ENCODE results near the gene H2AZ2. TPM values are rescaled to one million over a fixed set of nuclear protein-coding genes. Genes with fewer than 3 reads are reported as not detected.
"Not testable (repeated sequence)": the region's sequence is repeated elsewhere in the genome, so short reads cannot be mapped to it uniquely, and the experiment has no call there.

Gene H2AZ2
- polyA plus RNA-seq, 2 donors, result 70.0 to 93.6 TPM

- Histone ChIP-seq H3K36me3 (ENCODE audit: control insufficient read depth in 2 of 2, insufficient read depth in 2 of 2, low read length in 1 of 2) (no peaks in the 10 kb centered on the region), H3K27ac (ENCODE audit: low read depth in 2 of 2, low read length in 1 of 2) (no peak overlapping the region), H3K4me1 (ENCODE audit: control insufficient read depth in 2 of 2, insufficient read depth in 2 of 2, low read length in 1 of 2) (no peaks in the 10 kb centered on the region), H3K4me3 (ENCODE audit: low read depth in 1 of 2, low read length in 2 of 2) (no peak overlapping the region), H3K27me3 (ENCODE audit: control insufficient read depth in 1 of 2, insufficient read depth in 2 of 2, low read length in 2 of 2) (no peaks in the 10 kb centered on the region), H3K9me3 (ENCODE audit: control insufficient read depth in 2 of 2, insufficient read depth in 1 of 2, low read depth in 1 of 2, low read length in 1 of 2) (no peaks in the 10 kb centered on the region)
- WGBS, 2 donors, result 83 to 90% methylated on average over 5 of the region's 5 CpGs
Observed at GRCh38 chr7:44849885-44850544, 2.1 kb upstream of the H2AZ2 start.

GRCh38 chr7:44849259-44849884 lies 1.5 kb upstream of the H2AZ2 start:
- Histone ChIP-seq H3K9me3 (ENCODE audit: control insufficient read depth in 2 of 2, insufficient read depth in 1 of 2, low read depth in 1 of 2, low read length in 1 of 2) (no peaks in the 10 kb centered on the region), H3K27me3 (ENCODE audit: control insufficient read depth in 1 of 2, insufficient read depth in 2 of 2, low read length in 2 of 2) (no peaks in the 10 kb centered on the region), H3K4me1 (ENCODE audit: control insufficient read depth in 2 of 2, insufficient read depth in 2 of 2, low read length in 1 of 2) (no peaks in the 10 kb centered on the region), H3K4me3 (ENCODE audit: low read depth in 1 of 2, low read length in 2 of 2) (no peak overlapping the region), H3K27ac (ENCODE audit: low read depth in 2 of 2, low read length in 1 of 2) (no peak overlapping the region), H3K36me3 (ENCODE audit: control insufficient read depth in 2 of 2, insufficient read depth in 2 of 2, low read length in 1 of 2) (no peaks in the 10 kb centered on the region)
- whole genome bisulfite sequencing, 2 donors, result 73 to 77% methylated on average over 10 of the region's 10 CpGs

- Histone ChIP-seq H3K27ac (ENCODE audit: low read depth in 2 of 2, low read length in 1 of 2) (peak overlapping the region; percentile 98 to 99), H3K27me3 (ENCODE audit: control insufficient read depth in 1 of 2, insufficient read depth in 2 of 2, low read length in 2 of 2) (no peaks in the 10 kb centered on the region), H3K4me1 (ENCODE audit: control insufficient read depth in 2 of 2, insufficient read depth in 2 of 2, low read length in 1 of 2) (no peaks in the 10 kb centered on the region), H3K4me3 (ENCODE audit: low read depth in 1 of 2, low read length in 2 of 2) (peak overlapping the region; percentile 79 to 88), H3K9me3 (ENCODE audit: control insufficient read depth in 2 of 2, insufficient read depth in 1 of 2, low read depth in 1 of 2, low read length in 1 of 2) (no peaks in the 10 kb centered on the region), H3K36me3 (ENCODE audit: control insufficient read depth in 2 of 2, insufficient read depth in 2 of 2, low read length in 1 of 2) (no peaks in the 10 kb centered on the region)
- WGBS, 2 donors, result 0% methylated on average over 36 of the region's 36 CpGs
Observed at GRCh38 chr7:44847509-44847919, 373 bp downstream of the H2AZ2 start.

GRCh38 chr7:44846816-44847508 lies 925 bp downstream of the H2AZ2 start:
- no peaks in the 10 kb centered on the region for H3K36me3 ChIP-seq (ENCODE audit: control insufficient read depth in 2 of 2, insufficient read depth in 2 of 2, low read length in 1 of 2)
- WGBS, 2 donors, result 0% methylated on average over 12 of the region's 12 CpGs
- H3K27ac ChIP-seq (ENCODE audit: low read depth in 2 of 2, low read length in 1 of 2), result peak overlapping the region; percentile 98 to 99
- H3K27me3 ChIP-seq (ENCODE audit: control insufficient read depth in 1 of 2, insufficient read depth in 2 of 2, low read length in 2 of 2), result no peaks in the 10 kb centered on the region
- H3K9me3 ChIP-seq (ENCODE audit: control insufficient read depth in 2 of 2, insufficient read depth in 1 of 2, low read depth in 1 of 2, low read length in 1 of 2), result no peaks in the 10 kb centered on the region
- H3K4me3 ChIP-seq (ENCODE audit: low read depth in 1 of 2, low read length in 2 of 2), result peak overlapping the region; percentile 79 to 88
- no peaks in the 10 kb centered on the region for H3K4me1 ChIP-seq (ENCODE audit: control insufficient read depth in 2 of 2, insufficient read depth in 2 of 2, low read length in 1 of 2)

- peak overlapping the region in 1 of 2 donors; percentile 79 for H3K4me3 ChIP-seq (ENCODE audit: low read depth in 1 of 2, low read length in 2 of 2)
- not testable (repeated sequence) for H3K27me3 ChIP-seq (ENCODE audit: control insufficient read depth in 1 of 2, insufficient read depth in 2 of 2, low read length in 2 of 2); H3K4me1 ChIP-seq (ENCODE audit: control insufficient read depth in 2 of 2, insufficient read depth in 2 of 2, low read length in 1 of 2); H3K36me3 ChIP-seq (ENCODE audit: control insufficient read depth in 2 of 2, insufficient read depth in 2 of 2, low read length in 1 of 2); H3K9me3 ChIP-seq (ENCODE audit: control insufficient read depth in 2 of 2, insufficient read depth in 1 of 2, low read depth in 1 of 2, low read length in 1 of 2)
- H3K27ac ChIP-seq (ENCODE audit: low read depth in 2 of 2, low read length in 1 of 2), result peak overlapping the region in 1 of 2 donors; percentile 30
- 31 to 34% methylated on average over 11 of the region's 11 CpGs for WGBS, 2 donors
Observed at GRCh38 chr7:44846390-44846789, 1.5 kb downstream of the H2AZ2 start.

- no peak overlapping the region for H3K4me3 ChIP-seq (ENCODE audit: low read depth in 1 of 2, low read length in 2 of 2)
- H3K9me3 ChIP-seq (ENCODE audit: control insufficient read depth in 2 of 2, insufficient read depth in 1 of 2, low read depth in 1 of 2, low read length in 1 of 2), result no peaks in the 10 kb centered on the region
- no peaks in the 10 kb centered on the region for H3K4me1 ChIP-seq (ENCODE audit: control insufficient read depth in 2 of 2, insufficient read depth in 2 of 2, low read length in 1 of 2)
- no peak overlapping the region for H3K27ac ChIP-seq (ENCODE audit: low read depth in 2 of 2, low read length in 1 of 2)
- no peaks in the 10 kb centered on the region for H3K27me3 ChIP-seq (ENCODE audit: control insufficient read depth in 1 of 2, insufficient read depth in 2 of 2, low read length in 2 of 2)
- peaks cover 0 to 4% of the 10 kb centered on the region in 2 donors for H3K36me3 ChIP-seq (ENCODE audit: control insufficient read depth in 2 of 2, insufficient read depth in 2 of 2, low read length in 1 of 2)
Observed at GRCh38 chr7:44845451-44845850, 2.4 kb downstream of the H2AZ2 start.

GRCh38 chr7:44843440-44843839 lies 4.4 kb downstream of the H2AZ2 start:
- H3K36me3 ChIP-seq (ENCODE audit: control insufficient read depth in 2 of 2, insufficient read depth in 2 of 2, low read length in 1 of 2); H3K9me3 ChIP-seq (ENCODE audit: control insufficient read depth in 2 of 2, insufficient read depth in 1 of 2, low read depth in 1 of 2, low read length in 1 of 2); H3K4me3 ChIP-seq (ENCODE audit: low read depth in 1 of 2, low read length in 2 of 2); H3K27me3 ChIP-seq (ENCODE audit: control insufficient read depth in 1 of 2, insufficient read depth in 2 of 2, low read length in 2 of 2); H3K27ac ChIP-seq (ENCODE audit: low read depth in 2 of 2, low read length in 1 of 2); H3K4me1 ChIP-seq (ENCODE audit: control insufficient read depth in 2 of 2, insufficient read depth in 2 of 2, low read length in 1 of 2): not testable (repeated sequence)
- WGBS, 2 donors, result 95 to 96% methylated on average over 5 of the region's 5 CpGs

GRCh38 chr7:44842675-44843074 lies 5.2 kb downstream of the H2AZ2 start:
- not testable (repeated sequence) for H3K9me3 ChIP-seq (ENCODE audit: control insufficient read depth in 2 of 2, insufficient read depth in 1 of 2, low read depth in 1 of 2, low read length in 1 of 2); H3K27ac ChIP-seq (ENCODE audit: low read depth in 2 of 2, low read length in 1 of 2); H3K4me3 ChIP-seq (ENCODE audit: low read depth in 1 of 2, low read length in 2 of 2); H3K36me3 ChIP-seq (ENCODE audit: control insufficient read depth in 2 of 2, insufficient read depth in 2 of 2, low read length in 1 of 2); H3K4me1 ChIP-seq (ENCODE audit: control insufficient read depth in 2 of 2, insufficient read depth in 2 of 2, low read length in 1 of 2); H3K27me3 ChIP-seq (ENCODE audit: control insufficient read depth in 1 of 2, insufficient read depth in 2 of 2, low read length in 2 of 2)
- WGBS, 2 donors, result 88 to 89% methylated on average over 8 of the region's 8 CpGs

GRCh38 chr7:44838751-44839150 lies 9.1 kb downstream of the H2AZ2 start:
- H3K27me3 ChIP-seq (ENCODE audit: control insufficient read depth in 1 of 2, insufficient read depth in 2 of 2, low read length in 2 of 2), result no peaks in the 10 kb centered on the region
- H3K36me3 ChIP-seq (ENCODE audit: control insufficient read depth in 2 of 2, insufficient read depth in 2 of 2, low read length in 1 of 2), result peaks cover 4 to 9% of the 10 kb centered on the region in 2 donors
- H3K4me1 ChIP-seq (ENCODE audit: control insufficient read depth in 2 of 2, insufficient read depth in 2 of 2, low read length in 1 of 2), result no peaks in the 10 kb centered on the region
- no peak overlapping the region for H3K27ac ChIP-seq (ENCODE audit: low read depth in 2 of 2, low read length in 1 of 2)
- no peaks in the 10 kb centered on the region for H3K9me3 ChIP-seq (ENCODE audit: control insufficient read depth in 2 of 2, insufficient read depth in 1 of 2, low read depth in 1 of 2, low read length in 1 of 2)
- 74 to 76% methylated on average over 2 of the region's 2 CpGs for WGBS, 2 donors
- no peak overlapping the region for H3K4me3 ChIP-seq (ENCODE audit: low read depth in 1 of 2, low read length in 2 of 2)

All from esophagus (tissue), 2 donors.